Renal cortical epithelial cell (primary cell): ENCODE results near the gene ITGA8. TPM values are rescaled to one million over a fixed set of nuclear protein-coding genes. Genes with fewer than 3 reads are reported as not detected.
"Not testable (repeated sequence)": the region's sequence is repeated elsewhere in the genome, so short reads cannot be mapped to it uniquely, and the experiment has no call there.

Experiments used
- DNase-seq: peaks from one replicate; pipeline ENCODE4 v3.0.0-alpha.2; 2011; ENCODE audit warnings: low read depth
- total RNA-seq: library from RNA; depleted of rRNA; stranded (reverse); fragments of >200 nt; gene quantifications from 2 replicates; pipeline ENCODE4 v1.2.3, GENCODE V29; 2014

Gene ITGA8
- total RNA-seq, 1 donor from 2014 or later, result 0.05 TPM

- DNase-seq, result no peak
Measured at GRCh38 chr10:15684768-15685167, 35.0 kb downstream of the ITGA8 start.

GRCh38 chr10:15681076-15681475, 38.6 kb downstream of the ITGA8 start:
- no peak for DNase-seq

DNA sequence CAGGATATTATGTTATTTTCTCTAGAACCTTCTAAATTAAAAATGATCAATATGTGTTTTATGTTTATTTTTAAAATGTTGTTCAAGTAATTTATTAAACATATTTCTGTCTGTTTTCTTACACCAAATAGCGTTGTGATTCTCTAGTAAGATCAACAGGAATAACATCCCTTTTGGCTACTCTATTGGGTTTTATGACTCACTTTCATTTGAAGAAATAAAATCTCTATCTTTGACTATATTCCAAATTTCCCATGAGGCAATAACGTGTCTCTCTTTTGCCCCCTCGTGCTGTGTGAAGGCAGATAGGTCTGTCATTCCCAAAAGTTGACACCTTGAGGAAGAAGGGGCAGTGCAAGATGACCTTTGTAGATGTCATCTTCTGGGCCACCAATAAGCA, 40.9 kb downstream of the ITGA8 start:
- no peak for DNase-seq

DNA sequence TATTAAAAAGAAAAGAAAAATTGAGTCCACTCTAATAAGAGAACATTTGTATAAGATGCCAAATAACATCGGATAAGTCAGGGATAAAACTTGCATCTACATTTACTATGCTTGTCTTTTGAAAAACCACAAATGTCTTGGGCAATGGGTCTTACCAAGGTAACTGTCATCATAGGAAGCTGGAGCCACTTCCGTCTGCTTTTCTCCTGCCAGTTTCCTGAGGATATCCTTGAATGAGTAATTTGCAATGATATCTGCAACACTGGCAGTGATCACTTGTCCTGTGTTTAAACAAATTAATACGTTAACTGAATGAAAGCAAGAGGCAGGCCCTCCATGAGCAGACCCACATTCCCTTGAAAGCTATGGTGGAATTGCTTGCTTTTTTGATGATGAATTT, 47.3 kb downstream of the ITGA8 start:
- no peak for DNase-seq

DNA sequence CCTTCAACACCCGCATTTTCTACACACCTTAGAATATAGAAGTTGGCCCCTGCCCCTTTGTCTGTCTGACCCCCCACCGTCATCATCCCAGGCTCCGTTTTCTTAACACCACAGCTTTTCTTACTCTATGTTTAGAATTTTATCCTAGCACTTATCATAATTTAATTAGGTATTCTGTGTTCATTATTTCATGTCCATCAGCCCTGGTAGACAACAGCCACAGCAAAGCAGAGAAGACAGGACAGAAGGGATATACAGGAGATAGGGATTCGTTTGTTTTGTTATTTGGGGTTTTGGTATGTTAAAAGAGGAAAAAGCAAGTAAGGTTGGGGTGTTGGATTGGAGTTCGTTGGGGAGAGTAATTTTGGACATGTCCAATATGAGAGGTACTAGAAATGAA, 48.8 kb downstream of the ITGA8 start:
- DNase-seq, result no peak

DNA sequence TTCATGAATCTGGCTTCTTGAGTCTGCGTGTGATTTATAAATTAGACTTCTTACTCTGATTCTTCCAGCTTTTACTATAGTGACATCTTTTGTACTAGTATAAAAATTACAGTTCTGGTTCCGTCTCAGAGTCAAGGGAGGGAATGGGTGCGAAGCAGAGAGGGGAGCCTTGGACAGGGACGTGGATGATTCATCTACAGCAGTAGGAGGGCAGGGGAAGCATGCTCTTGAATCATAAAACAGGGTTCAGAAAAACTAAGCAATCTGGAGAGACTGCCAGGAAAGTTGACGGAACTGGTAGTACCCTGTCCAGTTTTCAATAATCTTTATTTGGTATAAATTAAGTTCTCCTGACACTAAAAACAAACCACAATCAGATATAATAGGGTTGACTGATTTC, 58.1 kb downstream of the ITGA8 start:
- DNase-seq, result no peak

DNA sequence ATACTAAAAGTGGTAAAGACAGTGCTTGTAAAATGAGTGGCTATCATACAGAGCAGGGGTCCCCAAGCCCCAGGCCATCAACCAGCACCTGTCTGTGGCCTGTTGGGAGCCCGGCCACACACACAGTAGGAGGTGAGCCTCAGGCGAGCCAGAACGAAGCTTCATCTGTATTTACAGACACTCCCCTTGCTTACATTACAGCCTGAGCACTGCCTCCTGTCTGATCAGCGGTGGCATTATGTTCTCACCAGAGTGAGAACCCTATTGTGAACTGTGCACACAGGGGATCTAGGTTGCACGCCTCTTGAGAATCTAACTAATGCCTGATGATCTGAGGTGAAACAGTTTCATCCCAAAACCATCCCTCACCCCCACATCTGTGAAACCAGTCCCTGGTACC, 58.7 kb downstream of the ITGA8 start:
- no peak for DNase-seq

DNA sequence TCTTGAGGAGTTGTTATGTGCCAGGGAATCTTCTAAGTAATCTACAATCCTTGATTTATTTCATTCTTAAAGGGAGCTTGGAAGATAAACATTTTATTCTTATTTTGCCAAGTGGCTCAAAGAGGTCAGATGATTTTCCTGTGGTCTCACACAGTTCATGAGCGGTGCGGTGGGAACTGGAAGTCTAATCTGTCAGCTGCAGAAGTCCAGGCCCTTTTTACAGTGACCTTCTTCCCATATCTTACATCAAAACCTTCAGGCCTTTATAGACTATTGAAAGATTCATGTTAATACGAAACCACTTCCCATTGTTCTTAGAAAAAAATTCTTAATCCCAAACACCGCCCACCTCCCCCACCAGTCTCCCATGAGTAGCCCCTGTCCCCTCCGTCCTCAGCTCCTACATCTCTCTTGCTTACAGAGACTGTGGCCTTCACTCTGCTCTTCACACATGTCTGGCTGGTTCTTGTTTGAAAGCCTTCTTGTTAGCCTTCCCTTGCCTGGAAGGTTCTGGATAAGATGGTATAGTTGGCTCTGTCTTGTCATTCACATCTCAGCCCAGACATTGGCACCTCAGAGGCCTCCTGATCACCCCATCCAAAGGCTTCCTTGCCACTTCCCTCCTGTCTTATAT, 61.5 kb downstream of the ITGA8 start:
- DNase-seq, result no peak

DNA sequence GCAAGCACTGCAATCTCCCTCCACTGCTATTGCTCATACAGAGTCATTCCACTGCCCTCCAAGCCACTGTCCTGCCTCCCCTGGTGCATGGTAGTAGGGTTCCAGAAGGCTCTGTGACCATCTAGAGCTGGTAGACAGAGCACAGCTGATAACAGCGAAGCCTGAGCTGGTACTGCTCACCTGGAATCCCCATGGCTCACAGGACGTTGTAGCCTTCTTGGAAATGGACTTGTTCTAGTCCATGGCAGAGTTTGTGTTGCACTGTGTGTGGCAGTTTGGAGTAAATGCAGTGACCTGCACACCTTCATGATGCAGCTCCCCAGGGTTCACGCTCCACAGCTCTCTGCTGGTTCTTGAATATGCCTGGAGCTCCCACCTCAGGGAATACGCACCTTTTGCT, 67.0 kb downstream of the ITGA8 start:
- no peak for DNase-seq

- no peak for DNase-seq
Measured at GRCh38 chr10:15652117-15652516, 67.6 kb downstream of the ITGA8 start.

DNA sequence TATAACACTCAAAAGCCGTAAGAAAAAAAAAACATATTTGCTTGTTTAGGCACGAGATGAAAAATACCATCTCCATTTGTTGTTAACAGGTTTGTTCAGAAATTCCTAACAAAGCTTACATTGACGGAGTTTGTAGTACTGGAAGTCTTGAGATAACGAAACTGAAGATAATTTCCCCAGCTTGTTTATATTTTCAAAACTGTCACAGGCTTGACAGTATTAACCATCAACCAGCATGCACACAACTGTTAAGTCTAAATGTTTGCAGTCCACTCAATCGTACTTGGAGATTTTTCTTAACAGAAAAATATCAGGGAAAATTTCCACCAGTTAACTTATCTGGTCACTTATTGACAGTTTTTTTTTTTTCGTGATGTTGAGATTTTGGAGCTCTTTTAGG, 68.5 kb downstream of the ITGA8 start:
- DNase-seq, result no peak

DNA sequence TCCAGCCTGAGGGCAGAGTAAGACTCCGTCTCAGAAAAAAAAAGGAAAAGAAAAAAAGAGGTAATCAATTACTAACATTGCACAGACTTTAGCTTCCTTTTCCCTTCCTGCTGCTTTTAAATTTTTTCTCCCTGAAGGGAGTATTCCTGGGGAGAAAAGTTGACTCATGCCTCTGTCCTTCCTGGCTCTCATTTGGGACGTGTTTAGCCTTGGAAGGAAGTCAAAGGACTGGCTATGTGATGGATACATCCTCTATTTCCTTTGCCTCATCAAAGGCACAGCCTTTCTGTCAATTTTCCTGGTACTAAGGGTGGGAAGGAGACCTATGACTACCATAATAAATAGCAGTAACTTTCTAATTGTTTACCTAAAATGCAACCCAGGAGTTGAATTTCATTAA, 77.6 kb downstream of the ITGA8 start:
- no peak for DNase-seq

GRCh38 chr10:15640536-15641085, 79.1 kb downstream of the ITGA8 start:
- DNase-seq, result no peak

DNA sequence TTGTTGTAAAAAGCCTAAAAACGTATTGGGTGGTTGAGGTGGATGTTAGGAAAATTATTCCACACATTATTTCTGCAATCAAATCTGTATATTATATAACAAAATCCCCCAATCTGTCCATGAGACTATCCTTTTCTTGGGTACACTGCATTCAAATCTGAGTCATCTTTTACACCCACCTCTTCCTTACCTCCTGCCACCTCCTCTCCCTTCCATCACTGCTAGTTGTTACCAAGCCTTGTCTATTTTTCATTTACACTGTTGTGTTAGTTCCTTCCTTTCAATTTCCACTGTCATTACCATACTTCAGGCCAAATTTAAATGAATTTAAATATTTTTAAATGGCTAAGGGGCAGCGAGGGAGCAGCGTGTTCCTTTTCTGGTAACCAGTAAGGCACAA, 83.3 kb downstream of the ITGA8 start:
- no peak for DNase-seq

DNA sequence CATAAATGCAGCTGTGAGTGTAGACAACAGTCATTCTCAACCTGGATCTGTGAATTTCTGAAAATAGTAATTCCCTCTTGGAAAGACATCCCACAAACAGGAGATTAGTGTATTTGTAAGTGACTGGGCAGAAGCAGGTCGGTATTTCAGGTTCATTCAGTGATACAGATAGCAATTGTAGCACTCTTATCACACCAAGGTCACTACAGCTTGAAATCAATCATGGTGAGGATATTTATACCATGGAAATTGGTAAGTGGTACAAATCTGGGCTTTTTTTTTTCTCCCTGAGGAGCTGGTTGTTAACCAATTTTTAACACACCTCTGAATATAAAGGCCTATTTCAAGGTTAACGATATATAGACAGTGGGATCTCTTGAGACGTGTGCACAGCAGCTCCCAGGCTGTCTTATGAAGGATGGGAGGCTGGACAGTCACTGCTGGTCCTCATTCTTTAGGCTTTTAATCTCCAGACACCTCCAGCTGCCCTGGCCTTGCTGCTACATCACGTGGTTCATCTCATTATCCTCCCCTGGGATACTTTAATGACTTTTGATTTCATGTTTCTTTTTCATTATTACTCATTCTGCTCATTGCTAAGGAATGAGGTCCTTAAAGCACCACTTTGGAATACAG, 87.1 kb downstream of the ITGA8 start:
- DNase-seq, result no peak

- not testable (repeated sequence) for DNase-seq
Measured at GRCh38 chr10:15631205-15631604, 88.5 kb downstream of the ITGA8 start.

DNA sequence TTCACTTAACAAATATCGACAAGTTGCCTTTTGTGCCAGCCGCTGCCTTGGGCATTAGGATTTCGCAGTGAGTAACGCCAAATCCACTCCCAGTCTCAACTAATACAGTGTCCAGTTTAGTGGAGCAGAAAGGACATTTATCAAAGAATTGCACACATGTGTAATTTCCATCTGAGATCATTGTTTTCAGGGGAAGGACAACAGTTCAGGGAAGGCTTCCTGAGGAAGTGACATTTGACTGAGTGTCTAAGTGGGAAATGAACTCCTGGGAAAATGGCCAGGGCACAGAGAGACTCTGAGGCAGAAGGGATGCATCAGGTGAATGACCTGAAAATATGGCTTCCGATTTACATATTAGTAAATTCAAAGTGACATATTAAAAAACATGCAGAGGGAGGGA, 89.4 kb downstream of the ITGA8 start:
- DNase-seq, result no peak

- DNase-seq, result no peak
Measured at GRCh38 chr10:15627617-15628196, 92.0 kb downstream of the ITGA8 start.

DNA sequence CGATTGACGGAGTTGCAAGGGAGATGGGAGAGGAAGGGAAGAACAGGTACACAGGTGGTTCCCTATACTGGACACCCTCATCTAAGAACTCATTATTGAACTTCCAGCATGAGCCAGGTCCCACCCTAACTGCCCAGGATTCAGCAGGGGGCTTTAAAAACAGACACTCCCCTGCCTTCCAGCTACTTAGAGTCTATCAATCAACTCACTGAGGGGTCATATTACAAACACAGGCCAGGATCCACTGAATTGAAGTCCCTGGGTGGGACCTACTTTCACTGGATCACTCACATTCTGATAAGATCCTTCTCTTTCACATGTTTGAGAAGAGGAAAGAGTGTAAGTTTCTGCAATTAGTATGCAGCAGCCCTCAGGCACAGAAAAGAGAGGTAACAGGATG, 92.8 kb downstream of the ITGA8 start:
- DNase-seq, result no peak

DNA sequence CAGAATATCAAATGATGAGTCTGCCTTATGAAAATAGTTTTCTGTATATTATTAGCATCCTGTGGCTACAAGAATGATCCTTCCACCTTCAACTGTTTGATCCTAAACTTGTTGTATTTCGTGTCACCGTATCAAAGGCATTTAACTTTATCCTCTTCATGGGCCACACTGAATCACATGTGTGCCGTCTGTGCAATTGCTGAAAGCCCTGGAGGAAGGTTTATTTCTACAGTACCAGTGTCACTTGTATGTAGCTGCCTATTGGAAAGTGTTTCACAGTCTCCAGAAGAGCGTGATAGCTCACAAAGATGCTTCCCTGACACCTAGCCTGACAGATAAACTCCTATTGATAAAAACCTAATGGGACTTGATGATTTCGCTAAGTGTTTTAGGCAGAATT, 94.5 kb downstream of the ITGA8 start:
- DNase-seq, result no peak

- DNase-seq, result no peak
Measured at GRCh38 chr10:15624401-15625196, 95.1 kb downstream of the ITGA8 start.

- no peak for DNase-seq
Measured at GRCh38 chr10:15620836-15621515, 98.7 kb downstream of the ITGA8 start.
